ENCODE results near the gene RASSF7.
A peak's percentile ranks its signal among the peaks of the same experiment; 100 is the strongest.

RASSF7 gene

GRCh38 chr11:576811-577610, 16.2 kb downstream of the RASSF7 start:
- peak overlapping the region; percentile 80 for H3K9ac ChIP-seq (ENCODE audit: low read length)
- peak overlapping the region; percentile 28 for H3K18ac ChIP-seq (ENCODE audit: low read length)
- no peak overlapping the region for H2BK12ac ChIP-seq (ENCODE audit: low read length)
- peak overlapping the region; percentile 44 for H4K8ac ChIP-seq (ENCODE audit: low read depth, low read length)
- no CpG with 5 or more reads among the region's 48 CpGs for WGBS (ENCODE audit: extremely low coverage, insufficient coverage, insufficient read length)
- H3K4me3 ChIP-seq (ENCODE audit: low read depth, low read length): peak overlapping the region; percentile 95
- H3K14ac ChIP-seq (ENCODE audit: low read length): peak overlapping the region; percentile 82
- H3K79me1 ChIP-seq (ENCODE audit: low read length): peaks cover 8% of the 10 kb centered on the region
- H3K4me1 ChIP-seq (ENCODE audit: control insufficient read depth in 1 of 2, insufficient read depth in 2 of 2, low read length in 2 of 2): peaks cover 22 to 23% of the 10 kb centered on the region in 2 experiments
- peaks cover 4% of the 10 kb centered on the region for H3K9me3 ChIP-seq (ENCODE audit: insufficient read depth, low read depth, low read length)
- H3K4me2 ChIP-seq (ENCODE audit: low read length): peak overlapping the region; percentile 83
- peaks cover 15 to 20% of the 10 kb centered on the region in 2 experiments for H3K36me3 ChIP-seq (ENCODE audit: control insufficient read depth in 1 of 2, insufficient read depth in 2 of 2, low read length in 2 of 2)
- H3K27me3 ChIP-seq (ENCODE audit: insufficient read depth, low read length): no peaks in the 10 kb centered on the region
- peaks cover 53% of the 10 kb centered on the region for H3K79me2 ChIP-seq (ENCODE audit: control insufficient read depth, insufficient read depth, low read length, poor library complexity)
- H4K91ac ChIP-seq (ENCODE audit: low read depth, low read length): peak overlapping the region; percentile 78
- peak overlapping the region; percentile 13 for H4K12ac ChIP-seq (ENCODE audit: low read depth, low read length)
- H2AFZ ChIP-seq (ENCODE audit: insufficient read depth, low read length, poor library complexity): no peak overlapping the region
- peak overlapping the region; percentile 91 for H3K4ac ChIP-seq (ENCODE audit: low read depth, low read length)
- no peak overlapping the region for H3K27ac ChIP-seq (ENCODE audit: low read depth, low read length)
- no peak overlapping the region for H2BK5ac ChIP-seq (ENCODE audit: low read depth, low read length, poor library complexity)
- peak overlapping the region; percentile 29 for H2BK120ac ChIP-seq (ENCODE audit: insufficient read depth, low read length, poor library complexity)
- no peak overlapping the region for H3K23ac ChIP-seq (ENCODE audit: low read length)
- H2AK5ac ChIP-seq (ENCODE audit: low read length): peak overlapping the region; percentile 87
- DNase-seq: no peak

GRCh38 chr11:577611-577894, 16.8 kb downstream of the RASSF7 start:
- no peak overlapping the region for H4K8ac ChIP-seq (ENCODE audit: low read depth, low read length)
- no peak overlapping the region for H3K27ac ChIP-seq (ENCODE audit: low read depth, low read length)
- no peak overlapping the region for H2BK5ac ChIP-seq (ENCODE audit: low read depth, low read length, poor library complexity)
- H3K36me3 ChIP-seq (ENCODE audit: control insufficient read depth in 1 of 2, insufficient read depth in 2 of 2, low read length in 2 of 2): peaks cover 19 to 23% of the 10 kb centered on the region in 2 experiments
- no peak overlapping the region for H3K23ac ChIP-seq (ENCODE audit: low read length)
- peaks cover 53% of the 10 kb centered on the region for H3K79me2 ChIP-seq (ENCODE audit: control insufficient read depth, insufficient read depth, low read length, poor library complexity)
- no peak overlapping the region for H2BK12ac ChIP-seq (ENCODE audit: low read length)
- no peak overlapping the region for H2AFZ ChIP-seq (ENCODE audit: insufficient read depth, low read length, poor library complexity)
- H3K18ac ChIP-seq (ENCODE audit: low read length): no peak overlapping the region
- H2BK120ac ChIP-seq (ENCODE audit: insufficient read depth, low read length, poor library complexity): no peak overlapping the region
- WGBS (ENCODE audit: extremely low coverage, insufficient coverage, insufficient read length): no CpG with 5 or more reads among the region's 6 CpGs
- H4K12ac ChIP-seq (ENCODE audit: low read depth, low read length): no peak overlapping the region
- H3K4ac ChIP-seq (ENCODE audit: low read depth, low read length): peak overlapping the region; percentile 91
- peak overlapping the region; percentile 95 for H3K4me3 ChIP-seq (ENCODE audit: low read depth, low read length)
- H3K9ac ChIP-seq (ENCODE audit: low read length): peak overlapping the region; percentile 80
- no peak for DNase-seq
- no peak overlapping the region for H3K14ac ChIP-seq (ENCODE audit: low read length)
- H3K9me3 ChIP-seq (ENCODE audit: insufficient read depth, low read depth, low read length): peaks cover 4% of the 10 kb centered on the region
- no peaks in the 10 kb centered on the region for H3K27me3 ChIP-seq (ENCODE audit: insufficient read depth, low read length)
- H4K91ac ChIP-seq (ENCODE audit: low read depth, low read length): no peak overlapping the region
- H2AK5ac ChIP-seq (ENCODE audit: low read length): no peak overlapping the region
- H3K4me2 ChIP-seq (ENCODE audit: low read length): peak overlapping the region; percentile 83
- H3K79me1 ChIP-seq (ENCODE audit: low read length): peaks cover 8% of the 10 kb centered on the region
- H3K4me1 ChIP-seq (ENCODE audit: control insufficient read depth in 1 of 2, insufficient read depth in 2 of 2, low read length in 2 of 2): peaks cover 22 to 23% of the 10 kb centered on the region in 2 experiments

GRCh38 chr11:578276-579035, 17.7 kb downstream of the RASSF7 start:
- H3K36me3 ChIP-seq (ENCODE audit: control insufficient read depth in 1 of 2, insufficient read depth in 2 of 2, low read length in 2 of 2): peaks cover 24 to 30% of the 10 kb centered on the region in 2 experiments
- no peak overlapping the region for H3K4me3 ChIP-seq (ENCODE audit: low read depth, low read length)
- peaks cover 22 to 23% of the 10 kb centered on the region in 2 experiments for H3K4me1 ChIP-seq (ENCODE audit: control insufficient read depth in 1 of 2, insufficient read depth in 2 of 2, low read length in 2 of 2)
- H3K9me3 ChIP-seq (ENCODE audit: insufficient read depth, low read depth, low read length): no peaks in the 10 kb centered on the region
- H3K79me1 ChIP-seq (ENCODE audit: low read length): peaks cover 8% of the 10 kb centered on the region
- H2AK5ac ChIP-seq (ENCODE audit: low read length): no peak overlapping the region
- H3K4me2 ChIP-seq (ENCODE audit: low read length): peak overlapping the region; percentile 83
- H3K9ac ChIP-seq (ENCODE audit: low read length): no peak overlapping the region
- no peak overlapping the region for H2BK12ac ChIP-seq (ENCODE audit: low read length)
- no CpG with 5 or more reads among the region's 21 CpGs for WGBS (ENCODE audit: extremely low coverage, insufficient coverage, insufficient read length)
- DNase-seq: no peak
- no peak overlapping the region for H4K12ac ChIP-seq (ENCODE audit: low read depth, low read length)
- H3K79me2 ChIP-seq (ENCODE audit: control insufficient read depth, insufficient read depth, low read length, poor library complexity): peaks cover 53% of the 10 kb centered on the region
- no peak overlapping the region for H3K27ac ChIP-seq (ENCODE audit: low read depth, low read length)
- no peak overlapping the region for H4K8ac ChIP-seq (ENCODE audit: low read depth, low read length)
- H3K14ac ChIP-seq (ENCODE audit: low read length): no peak overlapping the region
- no peak overlapping the region for H2AFZ ChIP-seq (ENCODE audit: insufficient read depth, low read length, poor library complexity)
- H3K18ac ChIP-seq (ENCODE audit: low read length): no peak overlapping the region
- H4K91ac ChIP-seq (ENCODE audit: low read depth, low read length): no peak overlapping the region
- no peak overlapping the region for H3K23ac ChIP-seq (ENCODE audit: low read length)
- H3K4ac ChIP-seq (ENCODE audit: low read depth, low read length): peak overlapping the region; percentile 91
- no peaks in the 10 kb centered on the region for H3K27me3 ChIP-seq (ENCODE audit: insufficient read depth, low read length)
- no peak overlapping the region for H2BK120ac ChIP-seq (ENCODE audit: insufficient read depth, low read length, poor library complexity)
- no peak overlapping the region for H2BK5ac ChIP-seq (ENCODE audit: low read depth, low read length, poor library complexity)

- H3K79me2 ChIP-seq (ENCODE audit: control insufficient read depth, insufficient read depth, low read length, poor library complexity): peaks cover 50% of the 10 kb centered on the region
- DNase-seq: no peak
- no peaks in the 10 kb centered on the region for H3K27me3 ChIP-seq (ENCODE audit: insufficient read depth, low read length)
- H3K9ac ChIP-seq (ENCODE audit: low read length): no peak overlapping the region
- no peak overlapping the region for H2BK5ac ChIP-seq (ENCODE audit: low read depth, low read length, poor library complexity)
- H3K4me1 ChIP-seq (ENCODE audit: control insufficient read depth in 1 of 2, insufficient read depth in 2 of 2, low read length in 2 of 2): peaks cover 14 to 16% of the 10 kb centered on the region in 2 experiments
- no peak overlapping the region for H4K12ac ChIP-seq (ENCODE audit: low read depth, low read length)
- no peak overlapping the region for H3K27ac ChIP-seq (ENCODE audit: low read depth, low read length)
- no peak overlapping the region for H3K14ac ChIP-seq (ENCODE audit: low read length)
- peak overlapping the region; percentile 91 for H3K4ac ChIP-seq (ENCODE audit: low read depth, low read length)
- H3K18ac ChIP-seq (ENCODE audit: low read length): no peak overlapping the region
- peaks cover 8% of the 10 kb centered on the region for H3K79me1 ChIP-seq (ENCODE audit: low read length)
- H4K8ac ChIP-seq (ENCODE audit: low read depth, low read length): no peak overlapping the region
- no peak overlapping the region for H2AK5ac ChIP-seq (ENCODE audit: low read length)
- peaks cover 36 to 44% of the 10 kb centered on the region in 2 experiments for H3K36me3 ChIP-seq (ENCODE audit: control insufficient read depth in 1 of 2, insufficient read depth in 2 of 2, low read length in 2 of 2)
- H3K9me3 ChIP-seq (ENCODE audit: insufficient read depth, low read depth, low read length): no peaks in the 10 kb centered on the region
- no peak overlapping the region for H3K23ac ChIP-seq (ENCODE audit: low read length)
- H4K91ac ChIP-seq (ENCODE audit: low read depth, low read length): no peak overlapping the region
- no CpG with 5 or more reads among the region's 20 CpGs for WGBS (ENCODE audit: extremely low coverage, insufficient coverage, insufficient read length)
- no peak overlapping the region for H2BK120ac ChIP-seq (ENCODE audit: insufficient read depth, low read length, poor library complexity)
- H3K4me2 ChIP-seq (ENCODE audit: low read length): no peak overlapping the region
- no peak overlapping the region for H2AFZ ChIP-seq (ENCODE audit: insufficient read depth, low read length, poor library complexity)
- no peak overlapping the region for H3K4me3 ChIP-seq (ENCODE audit: low read depth, low read length)
- no peak overlapping the region for H2BK12ac ChIP-seq (ENCODE audit: low read length)
Measured at GRCh38 chr11:579830-580601, 19.2 kb downstream of the RASSF7 start.
